ENCODE results near the gene LAMA5. TPM values are rescaled to one million over a fixed set of nuclear protein-coding genes. Genes with fewer than 3 reads are reported as not detected.

LAMA5 gene
- total RNA-seq, 1 experiment from 2014 or later = 63.3 TPM

DNA sequence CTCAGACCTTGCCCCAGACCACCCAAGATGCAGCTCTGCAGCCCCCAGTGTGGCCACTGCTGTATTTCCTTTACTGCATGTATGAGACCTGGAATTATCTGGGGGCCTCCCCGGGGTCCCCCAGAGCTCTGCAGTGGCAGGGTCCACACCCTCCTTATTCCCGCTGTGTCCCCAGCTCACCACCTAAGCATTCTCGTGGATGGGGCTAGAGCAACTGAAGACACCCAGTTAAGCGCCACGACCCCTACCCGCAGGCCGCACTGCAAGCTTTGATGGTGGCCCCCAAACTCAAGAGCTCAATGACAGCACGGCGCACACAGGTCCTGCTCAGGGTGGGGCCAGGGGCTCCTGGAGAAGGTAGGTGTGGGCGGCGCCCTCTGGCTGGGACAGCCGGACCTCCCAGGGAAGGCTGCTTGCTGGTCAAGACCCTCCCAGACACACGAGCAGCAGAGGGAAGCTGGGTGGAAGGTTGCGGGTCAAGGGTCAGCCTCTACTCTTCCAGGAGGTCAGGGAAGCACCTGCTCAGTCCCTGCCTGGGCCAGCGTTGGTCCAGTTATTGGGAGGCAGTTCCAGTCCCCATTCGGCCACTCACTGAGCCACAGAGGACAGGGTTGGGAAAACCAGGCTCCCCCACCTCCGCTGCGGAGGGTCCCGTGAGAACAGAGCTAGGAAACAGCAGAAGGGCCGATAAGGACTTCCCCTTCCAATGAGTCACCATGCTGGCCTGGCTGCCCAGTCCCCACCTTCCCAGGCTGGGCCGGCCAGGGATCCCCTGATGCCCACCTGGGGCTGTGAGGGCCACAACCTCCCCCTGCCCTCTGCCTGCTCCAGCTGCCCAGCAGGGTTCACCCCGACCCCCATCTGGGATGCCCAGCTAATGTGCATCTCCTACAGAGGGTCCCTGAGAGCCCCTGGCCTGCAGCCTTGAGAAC is 2.9 kb downstream of the LAMA5 start:
- in situ Hi-C loops (cut with HindIII; ENCODE audit: low pct_unique_long_range_greater_than_20kb, low sequenced_read_pairs) = no loop called here
- peak; percentile 49 for DNase-seq (ENCODE audit: low read depth)

DNA sequence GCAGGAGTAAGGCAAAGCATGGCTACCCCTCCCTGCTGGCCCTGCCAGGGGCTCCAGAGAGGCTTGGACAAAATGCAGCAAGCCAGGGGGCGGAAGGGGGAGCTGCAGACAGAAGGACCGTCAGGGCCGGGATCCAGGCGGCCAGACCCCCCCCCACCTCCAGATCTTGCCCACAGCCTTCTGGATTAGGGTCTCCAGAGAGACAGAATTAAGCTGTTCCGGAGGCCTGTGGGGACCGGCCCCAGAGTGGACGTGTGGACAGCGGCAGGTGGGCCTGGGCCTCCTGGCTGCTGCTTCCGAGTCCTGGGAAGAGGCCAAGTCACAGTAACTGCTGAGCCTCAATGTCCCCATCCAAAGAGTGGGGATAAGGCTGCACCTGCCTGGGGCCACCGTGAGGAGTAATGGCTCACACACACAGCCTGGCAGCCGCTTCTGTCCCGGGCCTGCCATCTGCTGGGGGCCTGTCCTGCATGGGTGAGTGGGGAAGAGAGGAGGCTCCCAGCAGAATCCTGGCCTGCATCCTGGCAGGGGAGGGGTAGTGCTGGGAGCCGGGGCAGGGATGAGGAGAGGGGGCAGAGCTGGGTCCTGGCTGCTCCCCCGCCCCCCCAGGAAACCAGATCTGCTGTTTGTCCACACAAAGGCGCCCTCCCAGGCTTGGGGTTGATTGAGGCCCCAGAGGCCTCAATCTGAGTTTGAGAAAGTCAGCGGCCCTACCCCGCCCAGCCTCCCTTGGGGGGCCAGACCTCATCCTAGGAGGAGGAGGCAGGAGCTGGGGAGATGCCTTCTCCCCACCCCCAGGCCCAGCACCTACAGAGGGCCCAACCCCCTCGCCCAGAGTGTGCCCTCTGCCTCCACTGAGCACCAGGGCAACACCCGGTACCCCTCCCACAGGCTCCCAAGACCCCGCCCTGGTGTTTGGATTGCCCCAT is 3.9 kb downstream of the LAMA5 start:
- DNase-seq (ENCODE audit: low read depth) = peak; percentile 51
- in situ Hi-C loops (cut with HindIII; ENCODE audit: low pct_unique_long_range_greater_than_20kb, low sequenced_read_pairs) = no loop called here

DNA sequence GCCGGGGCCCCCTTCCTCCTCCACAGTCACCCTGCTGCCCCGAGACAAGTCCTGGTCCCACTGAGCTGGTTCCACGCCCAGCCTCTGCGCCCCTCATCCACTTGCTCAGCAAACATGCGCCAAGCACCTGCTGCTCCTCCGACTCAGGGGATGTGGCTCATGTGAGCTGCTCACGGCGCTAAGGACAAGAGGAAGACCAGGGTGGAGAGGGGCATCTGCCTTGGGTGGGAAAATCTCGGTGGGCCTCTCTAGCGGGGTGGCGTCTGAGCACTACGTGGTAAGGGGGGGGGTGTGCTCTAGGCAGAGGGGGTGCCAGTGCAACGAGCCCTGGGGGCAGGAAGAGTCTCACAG is 4.5 kb downstream of the LAMA5 start:
- in situ Hi-C loops (cut with HindIII; ENCODE audit: low pct_unique_long_range_greater_than_20kb, low sequenced_read_pairs) = no loop called here
- DNase-seq (ENCODE audit: low read depth) = no peak

DNA sequence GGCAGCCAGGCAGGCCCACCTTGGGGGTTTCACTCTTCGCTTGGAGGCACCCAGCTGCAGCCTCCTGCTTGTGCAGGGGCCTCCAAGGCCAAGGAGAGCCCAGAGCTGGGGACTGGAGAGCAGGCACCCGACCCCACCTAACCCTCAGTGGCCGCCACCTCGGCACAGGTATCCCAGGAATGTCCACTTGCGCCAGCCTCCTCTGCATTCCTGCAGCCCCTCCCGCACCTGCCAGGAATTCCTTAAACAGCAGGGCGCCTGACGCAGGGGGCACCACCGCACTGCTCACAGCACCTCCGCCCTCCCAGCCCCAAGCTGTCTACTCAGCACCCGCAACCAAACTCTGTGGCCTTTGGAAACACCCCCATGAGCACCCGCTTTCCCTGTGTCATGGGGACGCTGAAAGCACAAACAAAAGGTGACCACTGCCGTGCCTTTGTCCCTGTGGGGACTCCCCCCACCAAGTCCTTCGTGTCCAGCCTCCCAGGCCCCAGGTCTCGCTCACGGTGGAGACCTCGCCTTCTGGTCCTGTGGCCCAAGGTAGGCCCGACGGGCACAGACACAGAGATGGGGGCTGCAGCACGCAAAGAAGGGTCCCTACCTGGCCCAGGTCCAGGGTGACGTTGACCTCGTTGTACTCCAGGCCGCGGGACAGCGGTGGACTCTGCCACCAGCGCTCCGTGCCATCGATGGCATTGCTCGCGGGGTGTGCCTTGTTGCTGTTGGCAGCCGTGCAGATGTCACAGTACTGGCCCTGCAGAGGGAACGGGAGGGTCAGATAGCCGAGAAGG is 5.1 kb downstream of the LAMA5 start:
- DNase-seq (ENCODE audit: low read depth) = peak; percentile 84
- in situ Hi-C loops (cut with HindIII; ENCODE audit: low pct_unique_long_range_greater_than_20kb, low sequenced_read_pairs) = no loop called here

DNA sequence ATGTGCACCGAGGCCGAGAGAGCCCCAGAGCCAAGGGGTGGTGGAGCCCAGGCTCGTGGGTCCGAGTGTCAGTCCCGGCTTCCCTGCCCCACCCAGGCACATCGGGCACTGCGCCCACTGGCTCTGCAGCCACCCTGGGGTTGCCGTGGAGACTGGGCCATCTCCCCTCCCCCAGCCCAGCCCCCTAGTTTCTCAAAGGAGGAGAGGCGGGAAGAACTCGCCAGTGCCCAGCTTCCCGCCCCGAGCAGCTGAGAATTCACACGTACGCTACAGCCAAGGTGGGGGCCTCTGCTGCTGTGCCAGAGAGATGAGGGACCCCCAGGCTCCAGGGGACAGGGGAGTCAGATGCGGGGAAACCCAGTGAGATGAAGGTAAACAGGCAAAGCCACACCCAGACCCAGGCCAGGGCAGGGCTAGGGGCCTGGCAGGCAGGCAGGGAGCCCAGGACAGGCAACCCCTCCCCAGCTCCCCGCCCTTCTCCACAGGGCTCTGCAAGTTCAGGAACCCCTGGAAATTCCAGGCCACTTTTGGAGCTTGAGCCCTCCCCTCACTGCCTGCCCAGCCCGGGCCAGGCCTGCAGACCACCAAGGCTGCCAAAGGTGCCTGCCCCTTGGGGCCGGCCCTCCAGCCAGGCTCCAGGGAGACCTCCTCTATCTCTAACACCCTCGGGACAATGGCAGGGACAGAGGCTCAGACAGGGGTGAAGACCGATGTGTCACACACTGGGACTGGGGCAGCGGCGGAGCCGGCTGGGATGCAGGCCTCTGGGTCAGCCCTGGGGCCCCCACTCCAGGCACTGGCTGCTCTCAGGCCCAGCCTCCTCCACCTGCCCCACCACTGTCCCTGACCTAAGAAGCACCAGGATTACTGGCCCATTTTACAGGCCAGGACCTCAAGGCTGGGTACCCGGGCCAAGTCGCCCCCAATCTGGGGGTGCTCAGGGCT is 6.0 kb downstream of the LAMA5 start:
- DNase-seq (ENCODE audit: low read depth) = peak; percentile 87
- in situ Hi-C loops (cut with HindIII; ENCODE audit: low pct_unique_long_range_greater_than_20kb, low sequenced_read_pairs) = no loop called here

DNA sequence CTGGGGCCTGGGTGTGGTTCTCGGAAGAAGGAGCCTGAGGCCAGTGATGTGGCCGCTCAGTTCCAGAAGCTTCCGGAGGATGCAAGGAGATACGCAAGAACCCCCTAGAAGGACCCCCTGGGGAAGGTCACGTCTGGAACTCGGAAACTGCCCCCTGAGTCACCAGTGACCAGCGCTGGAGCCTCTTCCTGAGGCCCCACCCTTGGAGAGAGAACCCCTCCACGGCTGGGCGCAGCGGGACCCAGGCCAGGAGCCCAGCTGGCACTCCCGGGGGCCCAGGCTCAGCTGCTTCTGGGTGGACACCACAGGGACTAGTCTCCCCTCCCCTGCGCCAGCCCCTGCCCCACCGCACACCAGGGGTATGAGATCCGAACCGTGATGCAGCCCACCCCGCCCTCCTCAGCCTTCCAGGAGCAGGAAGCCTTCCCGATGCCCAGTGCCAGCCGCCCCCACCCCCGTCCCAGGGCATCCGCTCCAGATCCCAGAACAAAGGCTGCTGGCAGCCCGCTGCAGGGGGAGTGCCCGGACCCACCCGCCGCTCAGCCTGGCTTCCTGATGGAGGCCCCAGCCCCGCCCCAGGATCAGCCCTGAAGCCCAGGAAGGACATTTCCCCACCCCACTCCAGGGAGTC is 7.5 kb downstream of the LAMA5 start:
- no peak for DNase-seq (ENCODE audit: low read depth)
- in situ Hi-C loops (cut with HindIII; ENCODE audit: low pct_unique_long_range_greater_than_20kb, low sequenced_read_pairs) = no loop called here

DNA sequence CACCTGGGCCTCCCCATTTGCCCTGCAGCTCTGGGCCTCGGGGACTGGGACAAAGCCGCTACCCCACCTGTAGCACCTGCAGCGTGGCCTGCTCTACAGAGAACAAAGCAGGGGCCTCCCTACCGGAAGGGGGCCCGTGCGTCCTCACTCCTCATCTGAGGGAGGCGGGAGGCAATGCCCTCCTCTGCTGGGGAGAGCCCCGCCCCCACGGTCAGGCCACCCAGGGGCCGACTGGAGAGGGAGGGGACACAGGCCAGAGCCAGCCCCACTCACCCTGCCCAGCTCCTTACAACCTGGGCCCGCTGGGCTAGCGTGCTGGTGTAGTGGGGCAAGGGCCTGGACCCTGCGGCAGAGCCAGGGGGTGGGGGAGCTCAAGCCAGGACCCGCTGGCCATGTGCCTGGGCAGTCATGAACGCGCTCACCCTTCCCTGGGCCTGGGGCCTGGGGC is 8.0 kb downstream of the LAMA5 start:
- DNase-seq (ENCODE audit: low read depth) = peak; percentile 84
- in situ Hi-C loops (cut with HindIII; ENCODE audit: low pct_unique_long_range_greater_than_20kb, low sequenced_read_pairs) = no loop called here

DNA sequence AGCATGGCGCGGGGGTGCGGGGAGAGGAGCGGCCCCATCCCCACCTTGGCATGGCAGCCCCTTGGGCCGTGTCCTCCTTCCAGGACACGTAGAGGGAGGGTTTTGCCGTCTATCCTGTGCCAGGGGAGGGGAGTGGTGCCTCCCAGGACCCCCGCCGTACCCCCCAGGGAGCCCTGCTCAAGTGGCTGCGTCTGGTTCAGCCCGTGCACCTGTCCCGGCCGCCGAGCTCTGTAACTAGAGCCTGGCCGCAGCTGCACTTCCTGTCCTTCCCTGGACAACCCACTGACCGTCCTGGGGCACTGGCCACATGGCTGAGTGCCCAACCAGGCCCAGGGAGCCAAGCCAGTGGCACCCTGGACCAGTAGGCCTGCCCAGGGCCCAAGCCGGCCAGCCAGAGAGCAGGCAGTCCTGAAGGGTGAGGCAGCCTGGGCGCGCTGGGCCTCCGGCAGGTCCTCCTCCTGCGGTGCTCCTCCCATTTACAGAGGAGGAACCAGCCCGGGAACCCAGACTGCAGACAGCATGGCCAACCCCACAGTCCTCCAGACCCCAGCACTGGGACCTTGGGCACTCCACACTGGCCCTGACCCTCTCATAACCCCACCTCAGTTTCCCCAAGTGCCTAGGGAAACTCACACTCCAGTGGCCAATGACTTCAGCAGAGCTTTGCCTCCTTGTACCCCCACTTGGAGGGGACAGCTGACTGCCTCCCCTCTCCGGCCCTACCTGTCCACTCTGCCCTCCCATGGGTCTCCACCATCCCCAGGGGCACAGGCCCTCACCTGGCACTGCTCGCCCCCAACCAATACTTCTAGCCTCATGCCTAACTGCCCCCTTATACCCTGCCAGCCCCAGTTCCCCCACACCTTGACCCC is 8.7 kb downstream of the LAMA5 start:
- in situ Hi-C loops (cut with HindIII; ENCODE audit: low pct_unique_long_range_greater_than_20kb, low sequenced_read_pairs) = no loop called here
- DNase-seq (ENCODE audit: low read depth) = peak; percentile 47

DNA sequence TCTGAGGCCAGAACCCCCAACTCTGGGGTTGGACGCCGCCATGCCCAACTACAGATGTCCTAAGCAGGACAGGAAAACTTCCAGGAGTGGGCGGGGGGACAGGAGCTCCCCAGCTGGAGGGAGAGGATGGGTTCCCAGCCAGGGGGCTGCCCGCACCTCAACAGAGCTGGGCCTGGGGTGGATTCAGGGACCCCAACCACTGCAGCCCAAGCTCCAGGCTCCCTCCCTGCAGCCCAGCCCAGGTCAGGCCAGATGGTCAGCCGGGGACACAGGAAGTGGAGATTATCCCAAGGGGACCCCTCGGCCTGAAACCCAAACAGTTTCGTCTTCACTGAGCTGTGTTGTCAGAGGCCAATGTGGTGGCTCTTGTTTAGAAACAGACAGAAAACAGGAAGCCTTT is 9.4 kb downstream of the LAMA5 start:
- DNase-seq (ENCODE audit: low read depth) = no peak
- in situ Hi-C loops (cut with HindIII; ENCODE audit: low pct_unique_long_range_greater_than_20kb, low sequenced_read_pairs) = no loop called here

DNA sequence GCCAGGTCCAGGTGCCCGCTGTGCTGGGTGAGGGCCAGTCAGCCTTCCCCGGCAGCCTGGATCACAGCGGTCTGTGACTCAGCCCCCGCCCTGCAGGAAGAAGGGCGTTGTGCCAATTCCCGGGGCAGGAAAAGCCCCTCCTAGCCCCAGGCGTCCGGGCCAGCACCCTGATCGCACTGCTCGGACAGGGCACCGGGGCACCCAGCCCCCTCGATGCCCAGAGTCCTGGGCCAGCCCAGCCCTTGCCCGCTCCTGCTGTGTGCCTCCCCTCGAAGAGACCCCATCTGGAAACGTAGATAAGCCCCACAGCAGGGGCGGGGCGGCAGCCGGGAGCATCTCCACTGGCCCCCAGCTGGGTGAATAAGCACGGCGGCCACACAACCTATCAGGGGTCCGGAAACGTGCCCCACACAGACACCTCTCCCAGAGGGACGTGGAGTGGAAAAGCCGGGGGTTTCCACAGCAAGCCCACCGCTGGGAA is 9.9 kb downstream of the LAMA5 start:
- in situ Hi-C loops (cut with HindIII; ENCODE audit: low pct_unique_long_range_greater_than_20kb, low sequenced_read_pairs) = no loop called here

DNA sequence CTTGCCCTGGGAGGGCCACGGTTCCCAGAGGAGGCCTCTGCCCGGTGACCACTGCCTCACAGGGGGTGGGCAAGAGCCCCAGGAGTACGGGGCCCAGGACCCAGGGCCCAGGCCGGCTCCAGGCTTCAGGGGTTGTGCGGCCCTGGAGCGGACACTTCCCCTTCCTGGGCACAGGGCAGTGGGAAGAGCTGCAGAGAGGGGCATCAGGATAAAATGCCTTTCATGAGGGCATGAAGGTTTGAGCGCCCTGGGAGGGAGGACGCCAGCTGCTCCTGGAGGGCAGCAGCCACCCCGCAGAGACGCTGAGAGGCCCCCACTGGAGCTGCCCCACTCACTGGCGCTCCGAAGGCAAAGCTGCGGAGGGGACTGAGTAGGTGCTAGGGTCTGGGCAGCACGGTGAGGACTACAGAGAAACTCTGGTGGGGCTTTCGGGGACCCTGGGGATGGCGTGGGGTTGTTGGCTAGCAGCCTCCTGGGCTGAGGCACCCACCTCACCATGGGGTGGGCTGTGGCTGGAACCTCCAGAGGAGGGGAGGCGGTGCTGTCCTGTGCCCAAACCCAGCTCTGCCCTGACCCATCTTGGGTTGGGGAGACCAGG is 10.4 kb downstream of the LAMA5 start:
- in situ Hi-C loops (cut with HindIII; ENCODE audit: low pct_unique_long_range_greater_than_20kb, low sequenced_read_pairs) = no loop called here
- no peak for DNase-seq (ENCODE audit: low read depth)

More for the DNA sequence above, 9.9 kb downstream of the LAMA5 start:
- DNase-seq (ENCODE audit: low read depth) = peak; percentile 63

DNA sequence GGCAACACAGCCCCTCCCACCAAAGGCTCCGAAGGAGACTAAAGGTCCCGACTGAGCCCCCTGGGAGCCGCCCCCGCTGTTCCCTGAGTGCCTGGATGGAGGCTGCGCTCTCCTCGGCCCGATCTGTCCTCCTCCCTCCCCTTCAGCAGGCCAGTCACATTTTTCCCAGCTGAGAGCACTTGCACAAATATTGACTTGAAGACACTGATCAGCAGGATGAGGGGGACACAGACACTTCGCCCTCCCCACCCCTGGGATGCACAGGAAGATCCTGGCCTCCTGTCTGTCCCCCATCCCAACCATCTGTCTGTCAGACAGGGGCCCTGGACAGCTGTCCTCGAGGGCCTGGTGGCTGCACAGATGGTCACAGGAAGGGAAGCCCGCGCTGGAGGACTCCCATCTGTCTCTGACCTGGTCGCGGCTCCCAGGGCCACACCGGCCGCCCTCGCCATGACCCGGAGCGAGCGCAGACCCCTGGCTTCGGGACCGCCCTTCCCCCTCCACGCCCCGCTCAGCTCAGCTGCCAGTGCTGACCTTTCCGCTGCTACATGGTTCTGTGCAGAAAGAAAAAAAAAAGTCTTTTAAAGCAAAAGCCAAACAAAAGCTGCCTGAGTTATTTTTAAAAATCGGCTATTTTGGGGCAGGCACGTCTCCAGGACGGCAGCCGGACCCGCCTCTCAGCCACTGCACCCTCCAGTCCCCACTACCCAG is 11.1 kb downstream of the LAMA5 start:
- in situ Hi-C loops (cut with HindIII; ENCODE audit: low pct_unique_long_range_greater_than_20kb, low sequenced_read_pairs) = no loop called here
- no peak for DNase-seq (ENCODE audit: low read depth)

DNA sequence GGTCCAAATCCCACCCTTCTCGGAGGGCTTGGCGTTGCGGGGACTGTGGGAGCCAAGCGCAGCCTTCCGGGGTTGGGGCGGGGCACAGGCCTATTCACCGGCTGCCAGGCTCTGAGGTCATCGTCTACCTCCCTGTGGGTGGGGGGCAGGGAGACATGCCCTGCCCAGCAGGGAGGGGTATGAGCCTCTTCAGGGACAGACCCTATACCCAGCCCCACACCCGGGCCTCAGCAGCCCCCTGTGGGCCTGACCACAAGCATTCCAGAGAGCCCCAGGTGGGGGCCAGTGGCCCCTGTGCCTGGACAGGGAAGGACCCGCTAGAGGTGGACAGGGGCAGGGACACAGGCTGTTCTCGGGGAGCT is 11.6 kb downstream of the LAMA5 start:
- peak; percentile 47 for DNase-seq (ENCODE audit: low read depth)
- in situ Hi-C loops (cut with HindIII; ENCODE audit: low pct_unique_long_range_greater_than_20kb, low sequenced_read_pairs) = no loop called here

DNA sequence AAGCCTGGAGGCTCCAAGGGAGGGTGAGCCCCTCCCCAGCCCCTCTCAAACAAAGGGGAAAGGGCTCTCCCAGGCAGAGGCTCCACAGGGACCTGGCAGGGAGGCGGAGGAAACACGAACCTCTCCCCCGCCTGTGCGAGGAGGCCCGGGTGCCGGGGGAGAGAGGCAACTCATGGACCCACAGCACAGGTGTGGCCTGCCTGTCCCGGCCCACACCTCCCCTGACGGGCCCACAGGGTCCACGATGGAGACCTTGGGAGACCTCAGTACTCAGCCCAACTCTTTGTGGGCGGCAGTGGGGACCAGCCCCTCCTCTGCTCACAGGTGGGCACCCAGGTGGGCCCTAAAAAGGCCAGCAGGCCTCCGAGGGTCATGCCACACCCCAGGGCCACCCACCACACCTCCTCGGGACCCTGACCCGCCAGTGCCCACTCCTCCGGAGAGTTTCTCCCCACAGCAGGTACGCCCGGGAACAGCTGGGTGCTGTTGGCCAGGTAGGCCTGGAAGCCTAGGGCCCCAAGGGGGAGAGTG is 12.2 kb downstream of the LAMA5 start:
- in situ Hi-C loops (cut with HindIII; ENCODE audit: low pct_unique_long_range_greater_than_20kb, low sequenced_read_pairs) = no loop called here
- no peak for DNase-seq (ENCODE audit: low read depth)

Data from Caki2 (cell line).